ENCODE results near the gene GRIN2C. TPM values are rescaled to one million over a fixed set of nuclear protein-coding genes. Genes with fewer than 3 reads are reported as not detected.

GRIN2C gene
- total and polyA plus RNA-seq, 9 of the 15 experiments (the other 6 are each of a cell fraction or from before 2014, with no cell fraction given) = under 0.01 to 0.33 (median 0.10) TPM; not detected in 2

GRCh38 chr17:74840989-74841666 lies 18.6 kb downstream of the GRIN2C start (continued):
- TF ChIP-seq SFPQ (IDR thresholded peaks at IDR 0.05; ENCODE audit: low read depth, low read length) (no peak), ETS2 (tag; IDR thresholded peaks at IDR 0.05; ENCODE audit: borderline replicate concordance, poor library complexity, severe bottlenecking) (no peak), L3MBTL2 (IDR thresholded peaks at IDR 0.05) (peak; percentile 49), MTF1 (CRISPR knock-in tag; IDR thresholded peaks at IDR 0.05; ENCODE audit: borderline replicate concordance) (no peak), GABPB1 (CRISPR knock-in tag; IDR thresholded peaks at IDR 0.05) (no peak), HINFP (tag; conservative IDR thresholded peaks at IDR 0.05; ENCODE audit: low read depth) (no peak), RBBP5 (IDR thresholded peaks at IDR 0.05; ENCODE audit: borderline replicate concordance, insufficient read depth, low read length, poor library complexity, severe bottlenecking) (peak; percentile 28), BHLHE40 (IDR thresholded peaks at IDR 0.05; ENCODE audit: low read length) (0 out of 2 replicates have a peak, but pooled peaks have one; percentile 33), BRF2 (IDR thresholded peaks at IDR 0.05; ENCODE audit: borderline replicate concordance, insufficient read depth, insufficient read length) (no peak), RBM25 (IDR thresholded peaks at IDR 0.05; ENCODE audit: low read depth, low read length, severe bottlenecking) (no peak), THRB (CRISPR knock-in tag; conservative IDR thresholded peaks at IDR 0.05) (no peak), KLF6 (CRISPR knock-in tag; IDR thresholded peaks at IDR 0.05; ENCODE audit: borderline replicate concordance) (no peak), ZNF217 (CRISPR knock-in tag; IDR thresholded peaks at IDR 0.05) (no peak), FOXA3 (CRISPR knock-in tag; conservative IDR thresholded peaks at IDR 0.05 in 1 of 2, IDR thresholded peaks at IDR 0.05 in 1 of 2) (no peak), ILK (tag; IDR thresholded peaks at IDR 0.05; ENCODE audit: borderline replicate concordance, low read depth) (no peak), MLX (CRISPR knock-in tag; conservative IDR thresholded peaks at IDR 0.05) (no peak), NFE2L1 (tag; IDR thresholded peaks at IDR 0.05; ENCODE audit: borderline replicate concordance, low read depth) (no peak), SPI1 (IDR thresholded peaks at IDR 0.05; ENCODE audit: borderline replicate concordance, low read depth, low read length) (peak; percentile 49; the same call in 1 of the 2 replicates), CCAR2 (IDR thresholded peaks at IDR 0.05; ENCODE audit: low read depth, low read length) (no peak)

All from K562 (cell line).